ENCODE data around the gene MYH13.

GRCh38 chr17:10275418-10275817 lies 97.4 kb downstream of the MYH13 start:
- no peak for TF ChIP-seq EZH2 (IDR thresholded peaks at IDR 0.05; ENCODE audit: borderline replicate concordance, control insufficient read depth, low read depth, low read length)
- TF ChIP-seq ZSCAN29 (IDR thresholded peaks at IDR 0.05), result no peak
- no peak for TF ChIP-seq STAT1 (conservative IDR thresholded peaks at IDR 0.05)

All from GM12878 (cell line).